ENCODE measurements around the gene TMPRSS6.

GRCh38 chr22:37021710-37022482 lies 87.6 kb downstream of the TMPRSS6 start:
- TF ChIP-seq CTCF (IDR thresholded peaks at IDR 0.05; ENCODE audit: low read length) (peak; percentile 72), EZH2 (IDR thresholded peaks at IDR 0.05; ENCODE audit: borderline replicate concordance, low read length) (no peak)
